Keratinocyte (primary cell): ENCODE data around the gene CFAP92.

Experiments used
- CTCF ChIP-seq, 3 experiments: IDR thresholded peaks in 1 of 3; conservative IDR thresholded peaks in 1 of 3; optimal IDR thresholded peaks in 1 of 3; 2 replicates in 2 of 3; 3 replicates in 1 of 3; pipeline versions ENCODE3 to v1.5.1; 2011; ENCODE audit warnings: low read length in 3 of 3, mild to moderate bottlenecking in 3 of 3, moderate library complexity in 2 of 3, control low read depth in 1 of 3, inconsistent platforms in 1 of 3; ENCODE audit not compliant: insufficient read depth in 2 of 3; ENCODE audit errors: extremely low read depth in 1 of 3
- EZH2 ChIP-seq: IDR thresholded peaks from one replicate; pipeline ENCODE4 v1.6.1; 2012; ENCODE audit warnings: inconsistent platforms, mild to moderate bottlenecking, low read length, moderate library complexity

GRCh38 chr3:128956440-128956839 is 37.4 kb downstream of the CFAP92 start:
- TF ChIP-seq CTCF (optimal IDR thresholded peaks at IDR 0.05 in 1 of 3, IDR thresholded peaks at IDR 0.05 in 1 of 3, conservative IDR thresholded peaks at IDR 0.05 in 1 of 3; ENCODE audit: extremely low read depth in 1 of 3, insufficient read depth in 2 of 3, low read length in 3 of 3) (no peak), EZH2 (no peak)
